ENCODE measurements around the gene ARPC2.

DNA sequence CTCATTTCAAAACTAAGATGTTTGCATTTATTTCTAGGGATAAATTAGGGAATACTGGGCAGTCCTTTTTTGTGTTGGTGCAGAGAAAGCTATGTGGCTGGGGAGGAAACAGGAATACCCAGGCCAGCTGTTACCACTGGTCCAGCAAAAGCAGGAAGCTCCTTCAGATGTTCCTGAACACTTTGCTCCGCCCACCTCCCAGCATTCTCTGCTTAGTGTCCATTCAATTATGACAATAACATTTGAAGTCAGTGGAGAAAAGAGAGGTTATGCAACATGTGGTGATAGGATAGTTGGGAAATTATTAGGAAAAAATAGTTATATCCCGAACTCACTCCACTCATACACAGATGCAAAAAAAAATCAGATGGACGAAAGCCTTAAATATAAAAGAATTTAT, 22.1 kb upstream of the ARPC2 start:
- TF ChIP-seq, protein P1, sequence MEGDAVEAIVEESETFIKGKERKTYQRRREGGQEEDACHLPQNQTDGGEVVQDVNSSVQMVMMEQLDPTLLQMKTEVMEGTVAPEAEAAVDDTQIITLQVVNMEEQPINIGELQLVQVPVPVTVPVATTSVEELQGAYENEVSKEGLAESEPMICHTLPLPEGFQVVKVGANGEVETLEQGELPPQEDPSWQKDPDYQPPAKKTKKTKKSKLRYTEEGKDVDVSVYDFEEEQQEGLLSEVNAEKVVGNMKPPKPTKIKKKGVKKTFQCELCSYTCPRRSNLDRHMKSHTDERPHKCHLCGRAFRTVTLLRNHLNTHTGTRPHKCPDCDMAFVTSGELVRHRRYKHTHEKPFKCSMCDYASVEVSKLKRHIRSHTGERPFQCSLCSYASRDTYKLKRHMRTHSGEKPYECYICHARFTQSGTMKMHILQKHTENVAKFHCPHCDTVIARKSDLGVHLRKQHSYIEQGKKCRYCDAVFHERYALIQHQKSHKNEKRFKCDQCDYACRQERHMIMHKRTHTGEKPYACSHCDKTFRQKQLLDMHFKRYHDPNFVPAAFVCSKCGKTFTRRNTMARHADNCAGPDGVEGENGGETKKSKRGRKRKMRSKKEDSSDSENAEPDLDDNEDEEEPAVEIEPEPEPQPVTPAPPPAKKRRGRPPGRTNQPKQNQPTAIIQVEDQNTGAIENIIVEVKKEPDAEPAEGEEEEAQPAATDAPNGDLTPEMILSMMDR (IDR thresholded peaks at IDR 0.05): no peak
- TF ChIP-seq POLR2A (IDR thresholded peaks at IDR 0.05): no peak
